ENCODE results near the gene DNAH11. TPM values are rescaled to one million over a fixed set of nuclear protein-coding genes. Genes with fewer than 3 reads are reported as not detected.

Gene DNAH11
- total RNA-seq, 1 experiment from 2014 or later, result 0.39 TPM

- TF ChIP-seq CTCF (IDR thresholded peaks at IDR 0.05 in 2 of 3, conservative IDR thresholded peaks at IDR 0.05 in 1 of 3; ENCODE audit: borderline replicate concordance in 1 of 3, insufficient read depth in 1 of 3, low read depth in 2 of 3, low read length in 2 of 3), result no peak
- TF ChIP-seq SP1 (IDR thresholded peaks at IDR 0.05; ENCODE audit: low read depth), result no peak
- TF ChIP-seq JUND (IDR thresholded peaks at IDR 0.05), result no peak
- no peak for TF ChIP-seq REST (IDR thresholded peaks at IDR 0.05; ENCODE audit: low read depth)
- no peak for TF ChIP-seq MAX (IDR thresholded peaks at IDR 0.05)
- TF ChIP-seq EZH2 (IDR thresholded peaks at IDR 0.05), result no peak
These were observed 355.6 kb downstream of the DNAH11 start (continued) for GRCh38 chr7:21898265-21898930.

GRCh38 chr7:21902240-21902639 lies 359.4 kb downstream of the DNAH11 start:
- no peak for DNase-seq (ENCODE audit: low read depth, low spot score)
- Histone ChIP-seq H4K20me1 (ENCODE audit: insufficient read depth) (0 out of 2 replicates have a peak, but pooled peaks cover 4% of the 10 kb centered on the region), H2AFZ (ENCODE audit: low read depth, low read length, poor library complexity, severe bottlenecking) (no peak overlapping the region), H3K4me1 (ENCODE audit: control insufficient read depth in 1 of 2, insufficient read depth in 2 of 2, low read length in 2 of 2) (peaks cover 4 to 11% of the 10 kb centered on the region in 2 experiments; a peak in 2 of 4 replicates), H3K27ac (ENCODE audit: low read depth, low read length) (no peak overlapping the region), H3K4me2 (ENCODE audit: low read length) (no peak overlapping the region), H3K27me3 (ENCODE audit: insufficient read depth, low read length) (no peaks in the 10 kb centered on the region), H3K9me3 (ENCODE audit: control insufficient read depth in 1 of 2, insufficient read depth in 1 of 2, low read depth in 1 of 2, low read length in 2 of 2) (no peaks in the 10 kb centered on the region), H3K4me3 (replicated peaks in 1 of 2; ENCODE audit: low read depth in 1 of 2, low read length in 2 of 2) (no peak overlapping the region), H3K36me3 (ENCODE audit: control insufficient read depth in 1 of 2, insufficient read depth in 2 of 2, low read length in 2 of 2) (peaks cover 55 to 59% of the 10 kb centered on the region in 2 experiments), H3K79me2 (ENCODE audit: insufficient read depth, low read length) (no peaks in the 10 kb centered on the region), H3K9me2 (ENCODE audit: insufficient read depth) (no peaks in the 10 kb centered on the region), H3K9ac (ENCODE audit: low read length) (no peak overlapping the region)
- ChIA-PET RAD21 (ENCODE audit: low non-redundant PET in 1 of 2, low total read pairs in 2 of 2, uncharacterized antibody in 2 of 2, unreplicated experiment in 2 of 2) (no interaction called here), CTCF (no interaction called here), POLR2A (no interaction called here)
- BruUV-seq (replicated peaks), result no TSS peak
- no peak for ATAC-seq
- TF ChIP-seq EGR1 (IDR thresholded peaks at IDR 0.05; ENCODE audit: low read depth) (no peak), CEBPB (IDR thresholded peaks at IDR 0.05; ENCODE audit: low read depth) (no peak), SP1 (IDR thresholded peaks at IDR 0.05; ENCODE audit: low read depth) (no peak), CBX3 (IDR thresholded peaks at IDR 0.05; ENCODE audit: low read depth) (no peak), ZBTB33 (IDR thresholded peaks at IDR 0.05; ENCODE audit: extremely low read depth, insufficient replicate concordance, low read length) (no peak), ZFX (IDR thresholded peaks at IDR 0.05) (no peak), ATF3 (IDR thresholded peaks at IDR 0.05) (no peak), SRF (IDR thresholded peaks at IDR 0.05; ENCODE audit: low read depth) (no peak), ZNF274 (IDR thresholded peaks at IDR 0.05; ENCODE audit: low read depth, low read length) (no peak), ELF1 (IDR thresholded peaks at IDR 0.05; ENCODE audit: borderline replicate concordance, low read depth) (no peak)
- intact Hi-C loops (cut with micrococcal nuclease), result no loop called here

Data from HCT116 (cell line).